ENCODE measurements around the gene XK. TPM values are rescaled to one million over a fixed set of nuclear protein-coding genes. Genes with fewer than 3 reads are reported as not detected.

Gene XK
- total and polyA plus RNA-seq, 2 experiments from 2014 or later, result 1.2 to 3.5 TPM

- H3K27ac ChIP-seq, result no peak overlapping the region
These were observed 8.3 kb upstream of the XK start for GRCh38 chrX:37677243-37677642.

GRCh38 chrX:37677765-37678164 lies 7.8 kb upstream of the XK start:
- H3K36me3 ChIP-seq (replicated peaks; ENCODE audit: insufficient read depth, low read depth), result no peaks in the 10 kb centered on the region
- no peaks in the 10 kb centered on the region for H3K79me2 ChIP-seq
- H3K27ac ChIP-seq, result no peak overlapping the region
- H3K4me2 ChIP-seq, result no peak overlapping the region
- TF ChIP-seq CTCF (IDR thresholded peaks at IDR 0.05; ENCODE audit: poor library complexity), result no peak
- no peak for TF ChIP-seq EZH2 (IDR thresholded peaks at IDR 0.05; ENCODE audit: borderline replicate concordance)
- no peak for TF ChIP-seq EZH2phosphoT487 (IDR thresholded peaks at IDR 0.05; ENCODE audit: low read depth, severe bottlenecking, unreplicated experiment)
- H3K9me2 ChIP-seq (replicated peaks; ENCODE audit: insufficient read depth), result no peaks in the 10 kb centered on the region
- H2AFZ ChIP-seq, result no peak overlapping the region
- H3K27me3 ChIP-seq, result no peaks in the 10 kb centered on the region
- no peaks in the 10 kb centered on the region for H4K20me1 ChIP-seq (ENCODE audit: insufficient read depth, poor library complexity, severe bottlenecking)
- no peaks in the 10 kb centered on the region for H3K4me1 ChIP-seq (ENCODE audit: insufficient read depth)
- H3K4me3 ChIP-seq, result no peak overlapping the region
- 77% methylated on average over 1 of the region's 1 CpG for WGBS (ENCODE audit: low lambda C conversion rate, missing lambda C conversion rate)
- no peak for DNase-seq (ENCODE audit: low spot score)
- no peaks in the 10 kb centered on the region for H3K9me3 ChIP-seq (ENCODE audit: low read depth)

More at GRCh38 chrX:37677243-37677642, 8.3 kb upstream of the XK start:
- Histone ChIP-seq H3K27me3 (no peaks in the 10 kb centered on the region), H3K79me2 (no peaks in the 10 kb centered on the region), H3K36me3 (replicated peaks; ENCODE audit: insufficient read depth, low read depth) (no peaks in the 10 kb centered on the region), H3K4me2 (no peak overlapping the region), H2AFZ (no peak overlapping the region), H3K4me1 (ENCODE audit: insufficient read depth) (no peaks in the 10 kb centered on the region), H4K20me1 (ENCODE audit: insufficient read depth, poor library complexity, severe bottlenecking) (no peaks in the 10 kb centered on the region), H3K9me3 (ENCODE audit: low read depth) (no peaks in the 10 kb centered on the region), H3K4me3 (no peak overlapping the region), H3K9me2 (replicated peaks; ENCODE audit: insufficient read depth) (no peaks in the 10 kb centered on the region)
- no peak for TF ChIP-seq EZH2phosphoT487 (IDR thresholded peaks at IDR 0.05; ENCODE audit: low read depth, severe bottlenecking, unreplicated experiment)
- 31% methylated on average over 1 of the region's 1 CpG for WGBS (ENCODE audit: low lambda C conversion rate, missing lambda C conversion rate)
- DNase-seq (ENCODE audit: low spot score), result no peak

GRCh38 chrX:37678574-37678973 lies 7.0 kb upstream of the XK start:
- no peaks in the 10 kb centered on the region for H3K27me3 ChIP-seq
- DNase-seq (ENCODE audit: low spot score), result no peak
- H3K79me2 ChIP-seq, result no peaks in the 10 kb centered on the region
- TF ChIP-seq EZH2 (IDR thresholded peaks at IDR 0.05; ENCODE audit: borderline replicate concordance), result no peak
- no peak for TF ChIP-seq EZH2phosphoT487 (IDR thresholded peaks at IDR 0.05; ENCODE audit: low read depth, severe bottlenecking, unreplicated experiment)
- TF ChIP-seq CTCF (IDR thresholded peaks at IDR 0.05; ENCODE audit: poor library complexity), result no peak
- H3K4me2 ChIP-seq, result no peak overlapping the region
- H4K20me1 ChIP-seq (ENCODE audit: insufficient read depth, poor library complexity, severe bottlenecking), result no peaks in the 10 kb centered on the region
- no peaks in the 10 kb centered on the region for H3K4me1 ChIP-seq (ENCODE audit: insufficient read depth)
- no peaks in the 10 kb centered on the region for H3K9me2 ChIP-seq (replicated peaks; ENCODE audit: insufficient read depth)
- 71% methylated on average over 1 of the region's 1 CpG for WGBS (ENCODE audit: low lambda C conversion rate, missing lambda C conversion rate)
- H3K36me3 ChIP-seq (replicated peaks; ENCODE audit: insufficient read depth, low read depth), result no peaks in the 10 kb centered on the region
- no peak overlapping the region for H2AFZ ChIP-seq
- no peaks in the 10 kb centered on the region for H3K9me3 ChIP-seq (ENCODE audit: low read depth)
- H3K27ac ChIP-seq, result no peak overlapping the region
- H3K4me3 ChIP-seq, result no peak overlapping the region

- TF ChIP-seq EZH2 (IDR thresholded peaks at IDR 0.05; ENCODE audit: borderline replicate concordance) (no peak), CTCF (IDR thresholded peaks at IDR 0.05; ENCODE audit: poor library complexity) (no peak), EZH2phosphoT487 (IDR thresholded peaks at IDR 0.05; ENCODE audit: low read depth, severe bottlenecking, unreplicated experiment) (no peak)
- no peaks in the 10 kb centered on the region for H3K4me1 ChIP-seq (ENCODE audit: insufficient read depth)
- no peaks in the 10 kb centered on the region for H3K9me2 ChIP-seq (replicated peaks; ENCODE audit: insufficient read depth)
- no peak overlapping the region for H2AFZ ChIP-seq
- DNase-seq (ENCODE audit: low spot score), result no peak
- no peak overlapping the region for H3K4me3 ChIP-seq
- no peaks in the 10 kb centered on the region for H3K9me3 ChIP-seq (ENCODE audit: low read depth)
- no peak overlapping the region for H3K4me2 ChIP-seq
- no peak overlapping the region for H3K27ac ChIP-seq
- WGBS (ENCODE audit: low lambda C conversion rate, missing lambda C conversion rate), result 45% methylated on average over 1 of the region's 1 CpG
- H3K79me2 ChIP-seq, result no peaks in the 10 kb centered on the region
- no peaks in the 10 kb centered on the region for H3K36me3 ChIP-seq (replicated peaks; ENCODE audit: insufficient read depth, low read depth)
- H3K27me3 ChIP-seq, result no peaks in the 10 kb centered on the region
- no peaks in the 10 kb centered on the region for H4K20me1 ChIP-seq (ENCODE audit: insufficient read depth, poor library complexity, severe bottlenecking)
These were observed 6.4 kb upstream of the XK start for GRCh38 chrX:37679230-37679629.

Data from hepatocyte (in vitro differentiated cells).